Measurements from ENCODE around the gene THBS3. TPM values are rescaled to one million over a fixed set of nuclear protein-coding genes. Genes with fewer than 3 reads are reported as not detected.

THBS3 gene
- total RNA-seq, 1 donor from 2014 or later, result 7.2 TPM

- Histone ChIP-seq H3K36me3 (peaks cover under 1% of the 10 kb centered on the region), H3K9me3 (replicated peaks) (no peaks in the 10 kb centered on the region), H3K27ac (replicated peaks) (no peak overlapping the region), H3K27me3 (ENCODE audit: low read depth) (peaks cover 27% of the 10 kb centered on the region), H3K4me3 (no peak overlapping the region), H3K4me1 (peaks cover 42% of the 10 kb centered on the region)
- intact Hi-C loops (cut with micrococcal nuclease), result no loop called here
- TF ChIP-seq CTCF (IDR thresholded peaks at IDR 0.05; ENCODE audit: borderline replicate concordance), result no peak
- DNase-seq, result no peak
Measured at GRCh38 chr1:155175927-155176371, 31.7 kb downstream of the THBS3 start.

GRCh38 chr1:155175281-155175926, 32.3 kb downstream of the THBS3 start:
- peaks cover 42% of the 10 kb centered on the region for H3K4me1 ChIP-seq
- intact Hi-C loops (cut with micrococcal nuclease), result no loop called here
- H3K27me3 ChIP-seq (ENCODE audit: low read depth), result peaks cover 27% of the 10 kb centered on the region
- no peak for DNase-seq
- peaks cover 6% of the 10 kb centered on the region for H3K36me3 ChIP-seq
- TF ChIP-seq CTCF (IDR thresholded peaks at IDR 0.05; ENCODE audit: borderline replicate concordance), result no peak
- H3K4me3 ChIP-seq, result no peak overlapping the region
- no peak overlapping the region for H3K27ac ChIP-seq (replicated peaks)
- H3K9me3 ChIP-seq (replicated peaks), result no peaks in the 10 kb centered on the region

- H3K4me3 ChIP-seq, result peak overlapping the region; percentile 93
- peaks cover 42% of the 10 kb centered on the region for H3K4me1 ChIP-seq
- no peak for DNase-seq
- no peak for TF ChIP-seq CTCF (IDR thresholded peaks at IDR 0.05; ENCODE audit: borderline replicate concordance)
- no peak overlapping the region for H3K27ac ChIP-seq (replicated peaks)
- H3K27me3 ChIP-seq (ENCODE audit: low read depth), result peaks cover 27% of the 10 kb centered on the region
- no peaks in the 10 kb centered on the region for H3K9me3 ChIP-seq (replicated peaks)
- peaks cover 12% of the 10 kb centered on the region for H3K36me3 ChIP-seq
- intact Hi-C loops (cut with micrococcal nuclease), result no loop called here
Measured at GRCh38 chr1:155174324-155175280, 33.1 kb downstream of the THBS3 start.

- H3K27ac ChIP-seq (replicated peaks), result peak within 1 kb of the TSS; percentile 96
- peak within 1 kb of the TSS; percentile 93 for H3K4me3 ChIP-seq
- DNase-seq, result no peak
- intact Hi-C loops (cut with micrococcal nuclease), result no loop called here
- H3K4me1 ChIP-seq, result peaks cover 42% of the 10 kb centered on the region
- H3K27me3 ChIP-seq (ENCODE audit: low read depth), result peaks cover 27% of the 10 kb centered on the region
- H3K9me3 ChIP-seq (replicated peaks), result no peaks in the 10 kb centered on the region
- peaks cover 21% of the 10 kb centered on the region for H3K36me3 ChIP-seq
- TF ChIP-seq CTCF (IDR thresholded peaks at IDR 0.05; ENCODE audit: borderline replicate concordance), result peak; percentile 7
Measured at GRCh38 chr1:155173478-155174323, 34.0 kb downstream of the THBS3 start, which contains the start of gene TRIM46. TSS of gene TRIM46 (plus strand) at chr1:155173849. CDS start at chr1:155173967, 118 bp downstream.
